ENCODE results near the gene IDH2.

GRCh38 chr15:90047956-90048575 is 54.2 kb downstream of the IDH2 start:
- TF ChIP-seq EZH2 (IDR thresholded peaks at IDR 0.05; ENCODE audit: borderline replicate concordance, insufficient read depth, low read length, poor library complexity, severe bottlenecking) (no peak), CTCF (IDR thresholded peaks at IDR 0.05; ENCODE audit: poor library complexity, severe bottlenecking) (no peak), POLR2AphosphoS5 (IDR thresholded peaks at IDR 0.05) (no peak), SMC3 (conservative IDR thresholded peaks at IDR 0.05; ENCODE audit: poor library complexity) (no peak), TAF1 (IDR thresholded peaks at IDR 0.05; ENCODE audit: low read depth) (no peak), REST (IDR thresholded peaks at IDR 0.05; ENCODE audit: borderline replicate concordance) (no peak), RAD21 (conservative IDR thresholded peaks at IDR 0.05) (no peak)

Measured in neural cell (in vitro differentiated cells).